GM21529 (cell line): Measurements from ENCODE around the gene SPATS2.
"Not testable (repeated sequence)": the region's sequence is repeated elsewhere in the genome, so short reads cannot be mapped to it uniquely, and the experiment has no call there.

ENCODE experiments used
- ATAC-seq: cut with Tn5 transposase; IDR thresholded peaks from one replicate; pipeline ENCODE4 v1.9.1; 2021; ENCODE audit not compliant: unreplicated experiment

The SPATS2 gene

DNA sequence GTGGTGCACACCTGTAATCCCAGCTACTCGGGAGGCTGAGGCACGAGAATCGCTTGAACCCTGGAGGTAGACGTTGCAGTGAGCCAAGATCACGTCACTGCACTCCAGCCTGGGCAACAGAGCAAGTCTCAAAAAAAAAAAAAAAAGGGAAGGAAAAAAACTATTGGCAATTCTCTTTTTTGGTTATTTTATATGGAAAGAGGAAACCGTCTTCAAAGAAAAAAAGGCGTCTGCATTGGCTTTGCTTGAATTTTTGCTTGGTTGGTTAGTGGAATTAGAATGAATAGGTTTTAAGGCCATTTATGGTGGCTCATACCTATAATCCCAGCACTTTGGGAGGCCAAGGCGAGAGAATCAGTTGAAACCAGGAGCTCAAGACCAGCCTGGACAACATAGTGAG lies 142.4 kb downstream of the SPATS2 start:
- ATAC-seq: not testable (repeated sequence)

GRCh38 chr12:49511410-49511809 lies 144.1 kb downstream of the SPATS2 start:
- ATAC-seq: no peak

GRCh38 chr12:49512546-49512945 lies 145.3 kb downstream of the SPATS2 start:
- no peak for ATAC-seq

- ATAC-seq: no peak
Observed at GRCh38 chr12:49515266-49515665, 148.0 kb downstream of the SPATS2 start.

DNA sequence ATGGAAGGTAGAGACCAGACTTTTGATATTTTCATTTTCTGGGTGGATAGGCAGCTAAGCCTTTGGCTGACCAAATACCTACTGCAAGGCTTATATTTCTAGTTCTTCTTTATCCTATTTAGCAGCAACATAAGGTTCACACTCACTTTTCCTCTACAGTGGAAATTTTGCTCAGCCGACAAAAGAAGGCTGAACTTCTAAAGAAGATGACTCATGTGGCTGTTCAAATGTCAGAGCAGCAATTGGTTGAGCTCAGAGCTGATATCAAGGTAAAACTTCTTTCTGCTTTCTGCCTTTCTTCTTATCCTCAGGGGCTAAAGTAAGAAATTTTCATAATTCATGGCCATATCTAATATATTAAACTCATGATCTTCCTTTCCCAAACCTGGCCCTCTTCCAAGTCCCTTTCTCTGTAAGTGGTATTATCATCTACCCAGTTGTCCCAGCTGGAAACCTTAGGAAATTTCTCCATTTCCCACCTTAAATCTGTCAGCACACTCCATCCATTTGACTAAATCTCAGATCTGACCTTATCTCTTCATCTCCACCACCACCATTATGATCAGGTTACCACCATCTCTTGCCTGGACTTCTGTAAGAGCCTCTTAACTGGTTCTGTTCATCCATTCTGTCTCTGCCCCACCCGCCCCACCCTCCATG lies 151.8 kb downstream of the SPATS2 start:
- no peak for ATAC-seq

DNA sequence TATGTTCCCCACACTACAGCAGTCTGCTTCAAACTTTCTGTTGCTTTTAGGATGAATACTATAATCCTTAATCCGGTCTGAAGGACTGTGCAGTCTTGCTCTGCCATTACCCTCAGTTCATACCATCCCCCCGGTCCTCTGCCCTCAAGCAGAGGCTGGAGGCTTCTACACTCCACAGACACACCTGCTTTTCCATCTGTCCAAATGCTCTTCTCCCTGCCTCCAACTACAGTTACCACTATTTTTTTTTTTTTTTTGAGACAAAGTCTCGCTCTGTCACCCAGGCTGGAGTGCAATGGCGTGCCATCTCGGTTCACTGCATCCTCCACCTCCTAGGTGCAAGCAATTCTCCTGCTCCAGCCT lies 152.3 kb downstream of the SPATS2 start:
- no peak for ATAC-seq

- ATAC-seq: no peak
Observed at GRCh38 chr12:49521389-49521788, 154.1 kb downstream of the SPATS2 start.

GRCh38 chr12:49524660-49525324 lies 157.5 kb downstream of the SPATS2 start:
- ATAC-seq: no peak

- ATAC-seq: no peak
Observed at GRCh38 chr12:49525942-49526341, 158.7 kb downstream of the SPATS2 start.

DNA sequence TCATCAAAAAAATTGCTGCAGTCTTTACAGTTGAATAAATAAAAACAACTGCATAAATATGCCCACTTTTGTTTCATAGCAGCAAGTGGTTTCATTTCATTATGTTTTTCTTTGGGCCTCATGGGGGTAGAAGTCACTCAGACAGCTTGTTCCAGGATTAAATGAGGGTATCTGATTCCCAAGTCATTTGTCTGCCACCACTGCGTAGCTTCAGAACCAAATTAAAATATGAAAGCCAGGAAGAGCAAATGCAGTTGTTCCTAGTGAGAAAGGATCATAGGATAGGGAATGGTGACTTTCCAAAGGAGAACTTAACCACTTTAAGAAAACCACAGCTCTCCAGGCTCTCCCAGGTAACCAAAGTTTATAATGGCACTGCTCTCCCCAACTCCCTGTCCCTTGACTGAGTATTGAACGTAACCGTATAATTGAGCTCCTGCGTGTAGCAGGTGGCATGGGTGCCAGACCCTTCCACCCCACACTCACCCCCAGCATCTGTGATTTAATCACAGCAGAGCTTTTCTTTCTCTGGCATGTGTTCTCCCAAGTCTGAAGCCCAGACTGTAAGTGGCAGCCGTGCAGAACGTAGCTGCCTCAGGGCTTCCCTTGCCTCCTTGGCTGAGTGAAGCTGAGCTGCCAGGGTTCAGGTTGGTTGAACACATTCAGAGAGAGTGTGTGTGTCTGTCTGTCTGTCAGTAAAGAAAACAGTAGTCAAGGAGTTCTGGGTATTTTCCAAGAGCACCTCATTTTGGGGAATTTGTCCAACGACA lies 160.3 kb downstream of the SPATS2 start:
- no peak for ATAC-seq

DNA sequence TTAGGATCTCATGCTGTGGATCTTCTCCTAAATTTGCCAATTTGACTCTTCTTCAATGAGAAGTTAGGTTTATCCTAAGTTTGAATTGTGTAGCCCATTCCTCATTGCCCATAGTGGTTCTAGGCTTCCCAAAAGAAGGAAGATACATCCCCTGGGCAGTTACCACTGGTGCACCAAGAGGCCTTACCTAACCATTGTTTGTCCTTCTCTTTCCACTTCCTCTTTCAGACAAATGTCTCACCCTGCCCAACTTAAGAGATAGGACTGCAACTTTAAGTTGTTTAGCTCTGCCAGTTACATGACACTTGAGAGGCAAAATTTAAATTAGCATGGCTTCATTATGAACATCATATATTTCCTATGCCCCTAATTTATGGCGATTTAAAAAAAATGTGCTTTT lies 162.2 kb downstream of the SPATS2 start:
- ATAC-seq: no peak

DNA sequence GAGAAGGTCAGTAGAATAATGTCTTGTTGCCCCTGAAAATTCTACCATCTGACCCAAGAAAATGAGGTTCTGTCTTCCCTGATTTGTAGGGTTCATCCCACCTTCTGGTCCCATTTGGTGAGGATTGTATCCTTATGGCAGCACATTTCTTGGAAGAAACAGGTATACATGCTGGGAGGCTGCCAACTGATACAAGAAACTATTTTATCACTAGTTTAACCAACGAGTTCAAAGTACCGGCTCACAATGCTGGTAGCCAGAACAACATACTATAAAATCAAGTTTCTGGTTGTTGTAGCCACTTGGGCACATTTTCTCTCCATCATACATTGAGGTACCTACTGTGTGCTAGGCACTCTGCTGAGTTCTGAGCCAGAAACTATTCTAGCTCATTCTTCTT lies 164.5 kb downstream of the SPATS2 start:
- ATAC-seq: no peak

- no peak for ATAC-seq
Observed at GRCh38 chr12:49533331-49533730, 166.1 kb downstream of the SPATS2 start.

DNA sequence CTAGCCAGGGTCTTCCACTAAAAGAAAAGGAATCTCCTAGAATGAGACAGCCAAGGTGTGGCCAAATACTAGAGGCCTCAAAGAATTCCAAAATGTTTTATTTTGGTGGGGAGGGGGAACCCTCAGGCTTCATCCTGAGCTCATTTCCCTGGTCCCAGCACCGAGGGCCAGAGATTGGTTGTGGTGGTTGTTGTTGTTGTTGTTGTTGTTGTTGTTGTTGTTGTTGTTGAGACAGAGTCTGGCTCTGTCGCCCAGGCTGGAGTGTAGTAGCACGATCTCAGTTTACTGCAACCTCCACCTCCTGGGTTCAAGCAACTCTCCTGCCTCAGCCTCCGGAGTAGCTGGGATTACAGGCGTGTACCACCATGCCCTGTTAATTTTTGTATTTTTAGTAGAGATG lies 166.9 kb downstream of the SPATS2 start:
- not testable (repeated sequence) for ATAC-seq

DNA sequence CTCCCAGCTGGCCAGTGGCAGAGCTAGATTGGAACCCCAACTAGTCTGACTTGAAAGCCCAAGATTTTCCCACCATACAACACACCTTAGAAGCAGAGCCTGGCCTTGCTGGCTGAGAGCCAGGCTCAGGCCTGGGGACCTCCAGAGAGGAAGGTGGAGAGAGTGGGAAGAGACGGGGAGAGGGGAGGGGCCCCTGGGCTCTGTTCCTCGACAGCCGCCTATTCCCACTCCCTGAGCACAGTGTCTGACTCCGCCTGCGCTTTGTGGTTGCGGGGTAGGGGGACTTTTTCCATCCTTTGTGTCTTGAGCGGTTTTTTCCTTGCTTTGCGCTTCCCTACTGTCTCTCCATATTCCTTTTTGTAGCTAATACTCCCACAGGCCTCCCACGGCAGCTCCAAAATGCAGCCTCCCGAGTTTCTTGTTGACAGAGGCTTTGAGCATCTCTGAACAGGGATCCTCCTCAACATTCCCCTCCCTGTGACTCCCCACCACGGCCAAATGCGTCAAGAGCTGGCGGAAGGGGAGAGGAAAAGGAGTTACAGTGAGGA lies 167.5 kb downstream of the SPATS2 start:
- ATAC-seq: no peak

DNA sequence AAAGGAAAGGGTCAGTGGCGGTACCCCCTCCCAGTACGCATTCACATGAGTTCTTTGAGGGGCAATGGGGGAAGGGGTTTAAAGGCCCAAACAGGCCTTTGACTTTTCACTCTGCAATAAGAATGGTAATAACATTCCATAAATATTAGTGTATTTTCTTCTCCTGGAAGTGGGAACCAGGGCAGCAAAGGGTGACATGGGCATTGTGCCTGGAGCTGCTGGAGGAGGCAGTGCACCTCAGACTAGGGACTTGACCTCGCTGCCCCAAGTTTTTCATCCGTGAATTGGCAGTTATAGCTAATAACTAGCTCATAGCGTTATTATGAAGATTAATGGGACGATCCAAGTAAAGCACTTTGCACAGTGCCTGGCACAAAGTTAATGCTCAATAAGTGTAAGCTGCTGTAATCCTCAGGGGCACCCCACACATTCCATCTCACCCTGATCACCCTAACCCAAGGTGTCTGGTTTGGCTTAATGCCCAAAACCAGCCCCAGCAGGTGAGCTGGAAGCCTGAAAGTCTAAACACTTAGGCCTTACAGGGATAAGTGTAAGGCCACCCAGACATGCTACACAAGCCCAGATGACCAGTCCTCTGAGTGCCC lies 168.8 kb downstream of the SPATS2 start:
- no peak for ATAC-seq

- ATAC-seq: no peak
Observed at GRCh38 chr12:49536526-49537071, 169.3 kb downstream of the SPATS2 start.

- ATAC-seq: no peak
Observed at GRCh38 chr12:49537231-49537751, 170.0 kb downstream of the SPATS2 start.

GRCh38 chr12:49537752-49538509 lies 170.7 kb downstream of the SPATS2 start:
- ATAC-seq: no peak
